HepG2 (cell line): ENCODE results near the gene ELP5. TPM values are rescaled to one million over a fixed set of nuclear protein-coding genes. Genes with fewer than 3 reads are reported as not detected.

Experiments used
- DMAP1 ChIP-seq: IDR thresholded peaks from 2 replicates; pipeline ENCODE4 v1.6.1; 2016
- IRX3 ChIP-seq: sonication (generic); formaldehyde crosslinking; IDR thresholded peaks from 2 replicates; pipeline ENCODE4 v1.8.1; 2023; ENCODE audit warnings: mild to moderate bottlenecking, low read depth, missing genetic modification reagents, borderline replicate concordance
- JUNB ChIP-seq: sonication (generic); formaldehyde crosslinking; IDR thresholded peaks from 2 replicates; pipeline ENCODE4 v1.8.0; 2022; ENCODE audit warnings: missing genetic modification reagents, mild to moderate bottlenecking, borderline replicate concordance
- RNF219 ChIP-seq: sonication (generic); formaldehyde crosslinking; IDR thresholded peaks from 2 replicates; pipeline ENCODE4 v1.5.0; 2020; ENCODE audit warnings: mild to moderate bottlenecking, missing genetic modification reagents
- SPEN ChIP-seq: sonication (generic); formaldehyde crosslinking; IDR thresholded peaks from 2 replicates; pipeline ENCODE4 v1.5.1; 2020; ENCODE audit warnings: low read depth, mild to moderate bottlenecking, missing genetic modification reagents
- TP53 ChIP-seq: sonication (generic); formaldehyde crosslinking; conservative IDR thresholded peaks from 2 replicates; pipeline ENCODE4 v1.4.0; 2020; ENCODE audit warnings: missing genetic modification reagents
- TSC22D2 ChIP-seq: sonication (generic); formaldehyde crosslinking; IDR thresholded peaks from 2 replicates; pipeline ENCODE4 v1.5.1; 2020; ENCODE audit warnings: missing genetic modification reagents, mild to moderate bottlenecking, borderline replicate concordance
- ZBTB25 ChIP-seq: IDR thresholded peaks from 2 replicates; pipeline ENCODE4 v1.6.1; 2018; ENCODE audit warnings: missing genetic modification reagents
- ZBTB7A ChIP-seq: sonication (generic); formaldehyde crosslinking; IDR thresholded peaks from 2 replicates; pipeline ENCODE4 v1.8.0; 2022; ENCODE audit warnings: mild to moderate bottlenecking, missing genetic modification reagents
- ZBTB7B ChIP-seq: sonication (generic); formaldehyde crosslinking; IDR thresholded peaks from 2 replicates; pipeline ENCODE4 v1.4.0; 2020; ENCODE audit warnings: missing genetic modification reagents
- ZBTB8A ChIP-seq: sonication (generic); formaldehyde crosslinking; IDR thresholded peaks from 2 replicates; pipeline ENCODE4 v1.4.0; 2020; ENCODE audit warnings: mild to moderate bottlenecking, low read depth, missing genetic modification reagents, borderline replicate concordance
- ZFP36L2 ChIP-seq: sonication (generic); formaldehyde crosslinking; IDR thresholded peaks from 2 replicates; pipeline ENCODE4 v1.4.0; 2020; ENCODE audit warnings: missing genetic modification reagents
- ZNF142 ChIP-seq: sonication (generic); formaldehyde crosslinking; IDR thresholded peaks from 2 replicates; pipeline ENCODE4 v1.4.0; 2020; ENCODE audit warnings: missing genetic modification reagents
- ZNF280D ChIP-seq: sonication (generic); formaldehyde crosslinking; IDR thresholded peaks from 2 replicates; pipeline ENCODE4 v1.5.1; 2020; ENCODE audit warnings: mild to moderate bottlenecking, missing genetic modification reagents
- ZNF597 ChIP-seq: sonication (generic); formaldehyde crosslinking; IDR thresholded peaks from 2 replicates; pipeline ENCODE4 v1.5.0; 2020; ENCODE audit warnings: missing genetic modification reagents
- ZNF784 ChIP-seq: sonication (generic); formaldehyde crosslinking; IDR thresholded peaks from 2 replicates; pipeline ENCODE4 v1.5.1; 2020; ENCODE audit warnings: missing genetic modification reagents, mild to moderate bottlenecking, borderline replicate concordance
- polyA plus RNA-seq, 8 experiments: library from polyadenylated mRNA; depleted of rRNA in 3 of 8; stranded (reverse) in 7 of 8; unstranded in 1 of 8; fragments of >200 nt; fragmentation: Illumina TruSeq in 4 of 8; extraction: Trizol in 4 of 8; gene quantifications; 2 replicates each; pipeline versions ENCODE4 v1.2.1 to v1.2.3, GENCODE V29; 2011 to 2016; ENCODE audit warnings: low read depth in 4 of 8, missing spikeins in 1 of 8, mixed read lengths in 1 of 8; ENCODE audit not compliant: insufficient read depth in 1 of 8
- total RNA-seq, 5 experiments: library from RNA; depleted of rRNA; stranded (reverse); fragments of >200 nt; fragmentation: Illumina TruSeq; extraction: Trizol; gene quantifications; 2 replicates each; pipeline ENCODE4 v1.2.3, GENCODE V29; 2016; ENCODE audit warnings: low read depth in 1 of 5

Gene ELP5
- total and polyA plus RNA-seq, 2 of the 13 experiments (the other 11 are each of a cell fraction or from before 2014, with no cell fraction given): 67.6 to 69.8 TPM

- TF ChIP-seq RNF219 (CRISPR knock-in tag) (no peak), JUNB (CRISPR knock-in tag) (no peak), TSC22D2 (no peak), SPEN (CRISPR knock-in tag) (no peak), TP53 (CRISPR knock-in tag) (no peak), ZBTB7B (no peak), ZNF142 (CRISPR knock-in tag) (no peak), ZNF280D (CRISPR knock-in tag) (0 out of 2 replicates have a peak, but pooled peaks have one; percentile 29), ZBTB7A (peak; percentile 66; the same call in 1 of the 2 replicates), ZNF784 (CRISPR knock-in tag) (no peak), ZFP36L2 (no peak), ZNF597 (CRISPR knock-in tag) (no peak), ZBTB25 (CRISPR knock-in tag) (no peak), DMAP1 (CRISPR knock-in tag) (no peak), ZBTB8A (no peak), IRX3 (CRISPR knock-in tag) (no peak)
These were observed 38.1 kb upstream of the ELP5 start (continued) for GRCh38 chr17:7213895-7214299.
